NT2/D1 (cell line): ENCODE results near the gene PACS1.

Source experiments
- SUZ12 ChIP-seq: IDR thresholded peaks from 2 replicates; pipeline ENCODE4 v1.6.1; 2011; ENCODE audit not compliant: insufficient read length, insufficient read depth; ENCODE audit errors: extremely low read depth
- YY1 ChIP-seq: IDR thresholded peaks from 2 replicates; pipeline ENCODE4 v1.6.1; 2011; ENCODE audit not compliant: insufficient read length, insufficient read depth
- ZNF274 ChIP-seq: IDR thresholded peaks from 2 replicates; pipeline ENCODE4 v1.6.1; 2011; ENCODE audit warnings: mild to moderate bottlenecking, low read depth, low read length

- TF ChIP-seq ZNF274 (no peak), YY1 (no peak), SUZ12 (no peak)
These were observed 167.8 kb downstream of the PACS1 start for GRCh38 chr11:66237867-66238266.
